Measurements from ENCODE around the gene RASGRP2.

The RASGRP2 gene

DNA sequence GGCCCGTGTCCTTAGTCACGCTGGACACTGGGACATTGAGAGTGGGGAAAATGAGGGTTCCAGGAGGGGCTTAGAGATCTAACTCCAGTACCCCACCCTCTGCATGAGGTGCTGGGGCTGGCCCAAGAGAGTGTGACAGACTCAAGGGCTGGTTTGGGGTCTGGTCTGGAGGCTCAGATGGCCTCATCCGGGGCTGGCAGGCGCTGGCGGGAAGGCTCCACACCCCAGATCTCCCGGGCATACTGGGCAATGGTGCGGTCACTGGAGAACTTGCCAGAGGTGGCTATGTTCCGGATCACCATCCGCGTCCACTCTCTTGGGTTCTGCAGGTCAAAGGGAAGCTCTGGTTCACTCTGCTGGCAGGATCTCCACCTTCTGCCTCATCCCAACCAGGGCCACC is 2.5 kb upstream of the RASGRP2 start:
- Histone ChIP-seq H3K27me3 (ENCODE audit: insufficient read depth, low read length) (no peaks in the 10 kb centered on the region; the same call in 1 of the 2 replicates), H2AFZ (ENCODE audit: low read length) (no peak overlapping the region), H3K4me1 (ENCODE audit: insufficient read depth, low read length, severe bottlenecking) (peaks cover 35% of the 10 kb centered on the region), H3F3A (ENCODE audit: insufficient read depth, low read length) (no peaks in the 10 kb centered on the region), H3K79me2 (ENCODE audit: insufficient read depth, low read length) (no peaks in the 10 kb centered on the region), H3K9me2 (ENCODE audit: low read depth, low read length) (no peaks in the 10 kb centered on the region), H3K27ac (ENCODE audit: low read depth, low read length, poor library complexity, severe bottlenecking) (no peak overlapping the region), H3K4me3 (ENCODE audit: low read depth, low read length, poor library complexity, severe bottlenecking) (no peak overlapping the region), H3K36me3 (ENCODE audit: insufficient read depth, low read length) (no peaks in the 10 kb centered on the region), H3K4me2 (ENCODE audit: low read length) (peak overlapping the region; percentile 86; the same call in 1 of the 2 replicates), H3K9me3 (ENCODE audit: low read length) (no peaks in the 10 kb centered on the region), H4K20me1 (ENCODE audit: insufficient read depth, low read length) (no peaks in the 10 kb centered on the region), H3K9ac (ENCODE audit: low read length) (no peak overlapping the region)
- TF ChIP-seq, protein P1, sequence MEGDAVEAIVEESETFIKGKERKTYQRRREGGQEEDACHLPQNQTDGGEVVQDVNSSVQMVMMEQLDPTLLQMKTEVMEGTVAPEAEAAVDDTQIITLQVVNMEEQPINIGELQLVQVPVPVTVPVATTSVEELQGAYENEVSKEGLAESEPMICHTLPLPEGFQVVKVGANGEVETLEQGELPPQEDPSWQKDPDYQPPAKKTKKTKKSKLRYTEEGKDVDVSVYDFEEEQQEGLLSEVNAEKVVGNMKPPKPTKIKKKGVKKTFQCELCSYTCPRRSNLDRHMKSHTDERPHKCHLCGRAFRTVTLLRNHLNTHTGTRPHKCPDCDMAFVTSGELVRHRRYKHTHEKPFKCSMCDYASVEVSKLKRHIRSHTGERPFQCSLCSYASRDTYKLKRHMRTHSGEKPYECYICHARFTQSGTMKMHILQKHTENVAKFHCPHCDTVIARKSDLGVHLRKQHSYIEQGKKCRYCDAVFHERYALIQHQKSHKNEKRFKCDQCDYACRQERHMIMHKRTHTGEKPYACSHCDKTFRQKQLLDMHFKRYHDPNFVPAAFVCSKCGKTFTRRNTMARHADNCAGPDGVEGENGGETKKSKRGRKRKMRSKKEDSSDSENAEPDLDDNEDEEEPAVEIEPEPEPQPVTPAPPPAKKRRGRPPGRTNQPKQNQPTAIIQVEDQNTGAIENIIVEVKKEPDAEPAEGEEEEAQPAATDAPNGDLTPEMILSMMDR (IDR thresholded peaks at IDR 0.05; ENCODE audit: low read length), result no peak
- TF ChIP-seq EZH2 (IDR thresholded peaks at IDR 0.05; ENCODE audit: borderline replicate concordance, low read length), result no peak

DNA sequence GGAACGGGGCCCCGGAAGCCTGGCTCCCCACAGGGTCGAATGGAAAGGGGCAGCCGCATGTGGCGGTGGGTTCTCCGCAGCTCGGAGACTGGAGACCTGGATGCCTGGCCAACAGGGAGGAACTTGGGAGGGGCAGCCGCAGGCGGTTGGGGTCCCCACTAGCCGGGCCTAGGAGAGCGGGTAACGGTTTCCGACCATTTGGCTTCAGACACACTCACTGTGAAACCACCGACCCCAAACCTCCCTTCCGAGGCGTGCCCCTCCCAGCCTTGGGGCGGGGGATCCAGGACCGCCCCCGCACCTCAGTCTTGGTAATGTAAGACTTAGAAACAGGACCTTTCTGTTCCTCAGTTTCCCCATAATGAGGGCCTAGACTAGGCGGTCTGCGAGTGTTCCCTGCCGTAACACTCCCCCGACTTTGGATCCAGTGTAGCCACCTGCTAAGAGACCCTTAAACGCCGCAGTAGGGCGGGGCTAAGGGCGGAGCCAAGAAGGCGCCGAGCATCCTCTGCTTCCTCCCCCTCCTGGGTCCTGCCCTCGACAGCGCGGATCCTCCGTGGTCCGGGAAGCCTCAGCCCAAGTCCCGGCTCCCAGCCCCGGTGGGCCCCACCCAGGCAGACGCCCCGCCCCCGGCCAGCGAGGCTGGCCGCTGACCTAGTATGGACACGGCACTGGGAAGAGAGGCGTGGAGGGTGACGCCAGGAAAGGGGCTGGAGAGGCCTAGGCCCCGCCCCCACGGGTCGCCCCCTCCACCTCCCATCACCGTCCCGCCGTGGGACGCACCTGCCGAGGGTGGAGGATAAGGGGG is 1.8 kb upstream of the RASGRP2 start:
- Histone ChIP-seq H3K9me2 (ENCODE audit: low read depth, low read length) (no peaks in the 10 kb centered on the region), H3K79me2 (ENCODE audit: insufficient read depth, low read length) (no peaks in the 10 kb centered on the region), H3K9ac (ENCODE audit: low read length) (peak overlapping the region; percentile 64), H3K9me3 (ENCODE audit: low read length) (no peaks in the 10 kb centered on the region), H4K20me1 (ENCODE audit: insufficient read depth, low read length) (no peaks in the 10 kb centered on the region), H2AFZ (ENCODE audit: low read length) (no peak overlapping the region), H3K4me1 (ENCODE audit: insufficient read depth, low read length, severe bottlenecking) (peaks cover 35% of the 10 kb centered on the region), H3F3A (ENCODE audit: insufficient read depth, low read length) (no peaks in the 10 kb centered on the region), H3K36me3 (ENCODE audit: insufficient read depth, low read length) (no peaks in the 10 kb centered on the region), H3K27ac (ENCODE audit: low read depth, low read length, poor library complexity, severe bottlenecking) (peak overlapping the region; percentile 75), H3K27me3 (ENCODE audit: insufficient read depth, low read length) (no peaks in the 10 kb centered on the region; the same call in 1 of the 2 replicates), H3K4me3 (ENCODE audit: low read depth, low read length, poor library complexity, severe bottlenecking) (peak overlapping the region; percentile 60), H3K4me2 (ENCODE audit: low read length) (peak overlapping the region; percentile 86)
- TF ChIP-seq EZH2 (IDR thresholded peaks at IDR 0.05; ENCODE audit: borderline replicate concordance, low read length), result no peak
- TF ChIP-seq, protein P1 (IDR thresholded peaks at IDR 0.05; ENCODE audit: low read length), result no peak

DNA sequence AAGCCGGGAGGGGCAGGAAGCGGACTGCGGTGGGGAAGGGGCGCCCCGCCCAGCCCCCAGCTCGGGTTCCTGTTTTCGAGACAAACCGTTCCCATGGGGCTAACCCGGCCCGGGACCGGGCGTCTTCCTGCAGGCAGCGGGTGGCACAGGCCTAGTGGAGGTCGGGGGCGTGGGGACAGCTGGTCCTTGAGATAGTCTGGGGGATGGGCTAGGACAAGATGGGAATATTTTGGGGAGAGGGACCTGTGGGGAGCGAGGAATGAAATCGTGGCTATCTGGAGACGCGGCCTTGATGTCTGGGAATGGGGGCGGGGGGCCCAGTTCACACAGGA is 1.2 kb upstream of the RASGRP2 start:
- Histone ChIP-seq H3K9me3 (ENCODE audit: low read length) (no peaks in the 10 kb centered on the region), H3K27me3 (ENCODE audit: insufficient read depth, low read length) (no peaks in the 10 kb centered on the region; the same call in 1 of the 2 replicates), H3K4me3 (ENCODE audit: low read depth, low read length, poor library complexity, severe bottlenecking) (peak overlapping the region; percentile 60), H3K9me2 (ENCODE audit: low read depth, low read length) (no peaks in the 10 kb centered on the region), H3F3A (ENCODE audit: insufficient read depth, low read length) (no peaks in the 10 kb centered on the region), H3K4me1 (ENCODE audit: insufficient read depth, low read length, severe bottlenecking) (peaks cover 35% of the 10 kb centered on the region), H3K9ac (ENCODE audit: low read length) (peak overlapping the region; percentile 64), H3K4me2 (ENCODE audit: low read length) (peak overlapping the region; percentile 86), H3K36me3 (ENCODE audit: insufficient read depth, low read length) (no peaks in the 10 kb centered on the region), H3K79me2 (ENCODE audit: insufficient read depth, low read length) (no peaks in the 10 kb centered on the region), H2AFZ (ENCODE audit: low read length) (no peak overlapping the region), H4K20me1 (ENCODE audit: insufficient read depth, low read length) (no peaks in the 10 kb centered on the region), H3K27ac (ENCODE audit: low read depth, low read length, poor library complexity, severe bottlenecking) (peak overlapping the region; percentile 75)
- TF ChIP-seq, protein P1 (IDR thresholded peaks at IDR 0.05; ENCODE audit: low read length), result no peak
- no peak for TF ChIP-seq EZH2 (IDR thresholded peaks at IDR 0.05; ENCODE audit: borderline replicate concordance, low read length)

Measured in OCI-LY1 (cell line).